ENCODE data around the gene ZNF184.

ZNF184 gene

GRCh38 chr6:27419363-27419762 lies 53.5 kb downstream of the ZNF184 start:
- Mint-ChIP-seq H3K4me3 (no peak overlapping the region), H3K27ac (no peak overlapping the region), H3K4me1 (ENCODE audit: low read depth) (no peaks in the 10 kb centered on the region), H3K27me3 (peaks cover 40% of the 10 kb centered on the region), H3K36me3 (ENCODE audit: low read depth) (no peaks in the 10 kb centered on the region), H3K9me3 (no peaks in the 10 kb centered on the region)
- no peak for DNase-seq

DNA sequence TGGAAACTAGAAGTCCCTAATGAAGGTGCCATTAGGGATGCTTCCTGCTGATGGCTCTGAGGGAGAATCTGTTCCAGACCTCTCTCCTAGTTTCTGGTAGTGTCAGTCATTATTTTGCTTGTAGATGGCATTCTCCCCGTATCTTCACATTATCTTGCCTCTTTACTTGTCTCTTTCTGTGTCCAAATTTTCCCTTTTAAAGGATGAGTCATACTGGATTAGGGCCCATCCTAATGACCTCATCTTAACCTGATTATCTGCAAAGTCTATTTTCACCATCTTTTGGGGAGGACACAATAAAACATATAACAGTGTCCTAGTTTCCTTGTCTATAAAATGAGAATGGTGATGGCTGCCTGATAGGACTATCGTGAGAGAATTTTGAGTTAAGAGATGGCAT lies 57.0 kb downstream of the ZNF184 start:
- Mint-ChIP-seq H3K36me3 (ENCODE audit: low read depth) (no peaks in the 10 kb centered on the region), H3K9me3 (no peaks in the 10 kb centered on the region), H3K4me1 (ENCODE audit: low read depth) (no peaks in the 10 kb centered on the region), H3K27ac (no peak overlapping the region), H3K27me3 (peaks cover 21% of the 10 kb centered on the region), H3K4me3 (no peak overlapping the region)
- DNase-seq = no peak

DNA sequence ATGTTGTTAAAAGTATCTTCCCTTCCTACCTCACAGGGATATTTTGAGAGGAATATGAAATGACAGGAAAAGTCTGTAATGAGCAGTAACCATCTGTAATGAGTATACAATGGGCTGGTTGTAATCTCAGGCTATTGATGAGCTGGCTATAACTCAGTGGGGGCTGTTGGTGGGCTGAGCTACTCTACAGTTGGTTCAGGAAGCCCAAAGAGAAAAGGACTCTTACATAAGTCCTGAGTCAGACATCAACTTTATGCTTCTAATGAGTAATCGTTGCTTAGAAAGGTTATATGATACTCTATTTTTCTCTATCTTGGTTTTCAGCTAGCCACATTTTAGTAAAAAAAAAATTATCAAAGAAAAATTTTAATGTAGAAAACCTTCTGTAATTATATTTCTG lies 57.9 kb downstream of the ZNF184 start:
- H3K4me3 Mint-ChIP-seq = no peak overlapping the region
- no peaks in the 10 kb centered on the region for H3K4me1 Mint-ChIP-seq (ENCODE audit: low read depth)
- no peak for DNase-seq
- H3K27ac Mint-ChIP-seq = no peak overlapping the region
- peaks cover 16% of the 10 kb centered on the region for H3K27me3 Mint-ChIP-seq
- no peaks in the 10 kb centered on the region for H3K9me3 Mint-ChIP-seq
- H3K36me3 Mint-ChIP-seq (ENCODE audit: low read depth) = no peaks in the 10 kb centered on the region

- no peaks in the 10 kb centered on the region for H3K4me1 Mint-ChIP-seq (ENCODE audit: low read depth)
- H3K9me3 Mint-ChIP-seq = no peaks in the 10 kb centered on the region
- peaks cover 11% of the 10 kb centered on the region for H3K27me3 Mint-ChIP-seq
- DNase-seq = no peak
- H3K36me3 Mint-ChIP-seq (ENCODE audit: low read depth) = no peaks in the 10 kb centered on the region
- no peak overlapping the region for H3K27ac Mint-ChIP-seq
- no peak overlapping the region for H3K4me3 Mint-ChIP-seq
These were observed 58.6 kb downstream of the ZNF184 start for GRCh38 chr6:27414300-27414699.

DNA sequence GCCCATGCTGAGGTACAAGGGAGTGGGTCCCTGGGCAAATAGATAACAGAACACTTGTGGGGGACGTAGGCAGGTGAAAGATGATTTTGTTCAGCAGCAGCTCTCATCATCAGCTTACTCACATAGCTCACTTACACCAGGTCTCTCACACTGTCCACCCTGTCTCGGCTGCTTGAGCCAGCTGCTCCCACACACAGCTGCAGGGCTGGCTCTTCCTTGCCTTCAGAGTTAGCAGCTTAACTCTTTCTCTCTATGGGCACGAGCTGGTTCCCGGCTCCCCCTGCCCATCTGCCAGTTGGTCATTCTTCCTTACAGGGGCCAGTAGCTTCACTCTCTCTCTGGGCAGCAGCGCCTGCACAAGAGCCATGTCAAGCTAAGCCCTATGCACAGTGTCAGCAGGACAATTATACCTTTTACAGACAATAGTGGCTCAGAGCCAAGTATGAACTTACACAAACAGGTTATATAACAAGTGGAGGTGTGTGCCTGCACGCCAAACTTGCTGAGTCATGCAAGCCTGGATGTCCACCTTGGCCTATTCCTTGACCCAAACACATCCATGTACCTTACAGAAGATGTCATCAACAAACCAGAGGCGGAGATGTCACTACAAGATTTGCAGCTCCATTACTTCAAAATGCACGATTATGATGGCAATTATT lies 65.6 kb downstream of the ZNF184 start:
- no peak overlapping the region for H3K27ac Mint-ChIP-seq
- H3K9me3 Mint-ChIP-seq = peaks cover 13% of the 10 kb centered on the region
- no peaks in the 10 kb centered on the region for H3K4me1 Mint-ChIP-seq (ENCODE audit: low read depth)
- H3K36me3 Mint-ChIP-seq (ENCODE audit: low read depth) = peaks cover 15% of the 10 kb centered on the region
- no peak overlapping the region for H3K4me3 Mint-ChIP-seq
- no peaks in the 10 kb centered on the region for H3K27me3 Mint-ChIP-seq
- DNase-seq = no peak

GRCh38 chr6:27406085-27406484 lies 66.8 kb downstream of the ZNF184 start:
- H3K27me3 Mint-ChIP-seq = no peaks in the 10 kb centered on the region
- H3K9me3 Mint-ChIP-seq = peaks cover 20% of the 10 kb centered on the region

DNA sequence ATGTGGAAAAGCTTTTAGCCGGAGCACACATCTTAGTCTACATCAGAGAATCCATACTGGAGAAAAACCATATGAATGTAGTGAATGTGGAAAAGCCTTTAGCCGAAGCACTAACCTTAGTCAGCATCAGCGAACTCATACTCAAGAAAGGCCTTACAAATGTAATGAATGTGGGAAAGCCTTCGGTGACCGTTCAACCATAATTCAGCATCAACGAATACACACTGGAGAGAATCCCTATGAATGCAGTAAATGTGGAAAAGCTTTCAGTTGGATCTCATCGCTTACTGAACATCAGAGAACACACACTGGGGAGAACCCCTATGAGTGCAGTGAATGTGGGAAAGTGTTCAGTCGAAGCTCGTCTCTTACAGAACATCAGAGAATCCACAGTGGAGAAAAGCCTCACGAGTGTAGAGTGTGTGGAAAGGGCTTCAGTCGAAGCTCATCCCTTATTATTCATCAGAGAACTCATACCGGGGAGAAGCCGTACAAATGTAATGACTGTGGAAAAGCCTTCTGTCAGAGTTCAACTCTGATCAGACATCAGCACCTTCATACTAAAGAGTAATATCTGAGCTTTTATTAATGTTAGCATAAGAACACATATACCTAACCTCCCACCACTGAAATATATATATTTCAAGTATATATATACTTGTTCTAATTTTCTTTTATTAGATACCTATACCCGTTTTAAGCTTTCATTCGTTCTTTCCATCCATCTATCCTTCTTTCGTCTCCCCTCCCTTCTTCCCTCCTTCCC lies 71.8 kb downstream of the ZNF184 start:
- H3K27ac Mint-ChIP-seq = no peak overlapping the region

More at GRCh38 chr6:27406085-27406484, 66.8 kb downstream of the ZNF184 start:
- Mint-ChIP-seq H3K4me1 (ENCODE audit: low read depth) (no peaks in the 10 kb centered on the region), H3K27ac (no peak overlapping the region), H3K36me3 (ENCODE audit: low read depth) (peaks cover 26% of the 10 kb centered on the region), H3K4me3 (no peak overlapping the region)
- no peak for DNase-seq

More for the DNA sequence above, 71.8 kb downstream of the ZNF184 start:
- Mint-ChIP-seq H3K27me3 (no peaks in the 10 kb centered on the region), H3K9me3 (peaks cover 49% of the 10 kb centered on the region), H3K4me3 (no peak overlapping the region), H3K36me3 (ENCODE audit: low read depth) (peaks cover 71% of the 10 kb centered on the region), H3K4me1 (ENCODE audit: low read depth) (no peaks in the 10 kb centered on the region)
- no peak for DNase-seq

Measured in activated T-cell treated with anti-CD3 and anti-CD28 coated beads, Interleukin-2, amount 50 U/mL, for 24 hours (primary cell).